Thoracic aorta (tissue), 2 donors: ENCODE data around the gene TWIST1. TPM values are rescaled to one million over a fixed set of nuclear protein-coding genes. Genes with fewer than 3 reads are reported as not detected.
A peak's percentile ranks its signal among the peaks of the same experiment; 100 is the strongest.

Experiments
- ATAC-seq: fragments of 150-250 bp; one replicate; pipeline ENCODE4 v1.8.0; 2017; ENCODE audit warnings: low read depth; ENCODE audit not compliant: insufficient number of reproducible peaks, low FRiP score
- DNase-seq: peaks from one replicate; pipeline ENCODE4 v3.0.0-alpha.2; 2020; ENCODE audit warnings: low spot score
- H3K27ac ChIP-seq, 2 donors: fragments of 200-600 bp; sonication (generic); 1 replicate in 1 of 2; 2 replicates in 1 of 2; pipeline ENCODE4 v1.5.1; 2016; ENCODE audit warnings: mild to moderate bottlenecking in 2 of 2, moderate library complexity in 2 of 2
- H3K27me3 ChIP-seq: fragments of 200-600 bp; sonication (generic); replicated peaks from 2 replicates; pipeline ENCODE4 v1.6.0; 2016; ENCODE audit warnings: mild to moderate bottlenecking; ENCODE audit not compliant: insufficient read depth
- H3K36me3 ChIP-seq: fragments of 200-600 bp; sonication (generic); one replicate; pipeline ENCODE4 v1.5.1; 2016
- H3K4me1 ChIP-seq, 2 donors: fragments of 200-600 bp; sonication (generic); 1 replicate in 1 of 2; 2 replicates in 1 of 2; pipeline versions ENCODE4 v1.5.1 to v1.6.0; 2016; ENCODE audit warnings: low read depth in 2 of 2, mild to moderate bottlenecking in 1 of 2; ENCODE audit not compliant: control insufficient read depth in 1 of 2
- H3K4me3 ChIP-seq: fragments of 200-600 bp; sonication (generic); 2 replicates; pipeline ENCODE4 v1.5.1; 2016; ENCODE audit warnings: mild to moderate bottlenecking
- H3K9me3 ChIP-seq: fragments of 200-600 bp; sonication (generic); 2 replicates; pipeline ENCODE4 v1.5.1; 2016
- CTCF ChIP-seq: fragments of 200-600 bp; sonication (generic); IDR thresholded peaks from one replicate; pipeline ENCODE4 v1.5.1; 2019; ENCODE audit warnings: antibody characterized with exemption
- total RNA-seq, 2 donors: library from RNA; depleted of rRNA; stranded (reverse); fragments of >200 nt; gene quantifications; one replicate each; pipeline versions ENCODE4 v1.1.0 to v1.2.3, GENCODE V29; 2016

The TWIST1 gene
- total RNA-seq, 2 donors from 2014 or later = 14.2 to 26.0 TPM

DNA sequence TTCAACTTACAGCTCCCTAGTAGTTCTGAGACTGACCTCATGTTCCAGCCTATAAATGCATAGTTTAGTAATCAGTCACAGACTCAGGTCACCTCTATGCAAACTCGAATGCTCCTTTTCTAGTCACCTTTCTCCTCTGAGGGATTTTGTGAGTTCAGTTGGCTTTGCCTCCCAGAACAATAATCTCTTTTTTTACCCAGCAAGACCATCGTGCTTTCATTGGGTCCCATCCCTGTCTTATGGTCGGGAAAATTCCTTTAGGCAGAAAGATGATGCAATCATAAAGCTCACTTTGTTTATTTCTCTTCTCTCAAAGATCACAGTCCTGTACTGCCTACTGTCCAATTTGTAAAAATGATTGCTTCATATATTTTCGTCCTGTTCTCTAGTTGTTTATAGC is 38.4 kb downstream of the TWIST1 start:
- Histone ChIP-seq H3K27ac (no peak overlapping the region), H3K4me3 (no peak overlapping the region), H3K27me3 (no peaks in the 10 kb centered on the region), H3K9me3 (no peaks in the 10 kb centered on the region), H3K36me3 (no peaks in the 10 kb centered on the region), H3K4me1 (no peaks in the 10 kb centered on the region)
- DNase-seq = no peak
- ATAC-seq = no peak
- no peak for TF ChIP-seq CTCF

DNA sequence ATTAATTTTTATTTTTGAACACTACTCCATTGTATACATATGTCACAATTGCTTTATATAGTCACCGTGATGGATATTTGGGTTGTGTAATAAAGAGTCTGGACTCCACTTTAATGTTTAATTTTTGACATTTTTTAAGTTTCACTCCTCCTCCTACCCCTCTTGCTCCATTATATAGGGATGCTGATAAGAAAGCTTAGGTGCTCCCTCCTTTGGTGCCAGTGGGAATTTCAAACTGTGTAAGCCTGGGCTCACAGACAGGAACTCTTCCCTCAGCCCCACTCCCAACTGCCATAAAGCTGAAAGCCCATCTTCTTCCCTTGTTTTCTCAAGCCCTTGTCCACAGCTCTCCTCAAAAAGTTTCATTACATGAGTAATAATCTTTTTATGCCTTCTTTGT is 47.6 kb downstream of the TWIST1 start:
- Histone ChIP-seq H3K4me3 (no peak overlapping the region), H3K36me3 (no peaks in the 10 kb centered on the region), H3K27me3 (no peaks in the 10 kb centered on the region), H3K9me3 (no peaks in the 10 kb centered on the region), H3K27ac (no peak overlapping the region), H3K4me1 (no peaks in the 10 kb centered on the region)
- TF ChIP-seq CTCF = no peak
- DNase-seq = no peak
- peak; percentile 20 for ATAC-seq

DNA sequence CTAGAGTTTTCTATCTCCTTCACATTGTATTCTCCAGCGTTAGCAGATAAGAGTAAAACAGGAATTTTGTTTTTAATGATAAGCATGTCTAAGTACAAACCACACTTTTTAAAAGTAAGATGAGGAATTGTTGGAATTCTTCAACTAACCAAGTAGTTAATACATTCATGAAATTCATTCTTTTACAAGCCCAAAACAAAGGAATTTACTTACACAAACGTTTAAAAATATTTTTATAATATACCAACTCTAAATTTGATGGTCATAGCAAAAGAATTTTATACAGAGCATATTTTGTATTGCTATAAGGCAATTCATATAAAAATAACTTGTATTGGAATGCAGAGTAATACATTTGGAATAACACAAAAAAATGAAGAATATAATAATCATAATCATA is 51.3 kb downstream of the TWIST1 start:
- no peak overlapping the region for H3K4me3 ChIP-seq

More for the DNA sequence above, 51.3 kb downstream of the TWIST1 start:
- no peak for TF ChIP-seq CTCF
- ATAC-seq = no peak
- H3K36me3 ChIP-seq = no peaks in the 10 kb centered on the region
- no peaks in the 10 kb centered on the region for H3K9me3 ChIP-seq
- H3K27ac ChIP-seq = no peak overlapping the region
- no peaks in the 10 kb centered on the region for H3K27me3 ChIP-seq
- no peaks in the 10 kb centered on the region for H3K4me1 ChIP-seq
- no peak for DNase-seq

Other genes starting within 250 kb of the TWIST1 start
- not detected for gene FERD3L, start 27.8 kb upstream of the TWIST1 start, total RNA-seq